HG03520 (cell line): ENCODE measurements around the gene EPHB4.

Experiments used
- ATAC-seq: cut with Tn5 transposase; IDR thresholded peaks from one replicate; pipeline ENCODE4 v1.9.1; 2021; ENCODE audit warnings: mild to moderate bottlenecking, moderate library complexity; ENCODE audit not compliant: unreplicated experiment

Gene EPHB4

DNA sequence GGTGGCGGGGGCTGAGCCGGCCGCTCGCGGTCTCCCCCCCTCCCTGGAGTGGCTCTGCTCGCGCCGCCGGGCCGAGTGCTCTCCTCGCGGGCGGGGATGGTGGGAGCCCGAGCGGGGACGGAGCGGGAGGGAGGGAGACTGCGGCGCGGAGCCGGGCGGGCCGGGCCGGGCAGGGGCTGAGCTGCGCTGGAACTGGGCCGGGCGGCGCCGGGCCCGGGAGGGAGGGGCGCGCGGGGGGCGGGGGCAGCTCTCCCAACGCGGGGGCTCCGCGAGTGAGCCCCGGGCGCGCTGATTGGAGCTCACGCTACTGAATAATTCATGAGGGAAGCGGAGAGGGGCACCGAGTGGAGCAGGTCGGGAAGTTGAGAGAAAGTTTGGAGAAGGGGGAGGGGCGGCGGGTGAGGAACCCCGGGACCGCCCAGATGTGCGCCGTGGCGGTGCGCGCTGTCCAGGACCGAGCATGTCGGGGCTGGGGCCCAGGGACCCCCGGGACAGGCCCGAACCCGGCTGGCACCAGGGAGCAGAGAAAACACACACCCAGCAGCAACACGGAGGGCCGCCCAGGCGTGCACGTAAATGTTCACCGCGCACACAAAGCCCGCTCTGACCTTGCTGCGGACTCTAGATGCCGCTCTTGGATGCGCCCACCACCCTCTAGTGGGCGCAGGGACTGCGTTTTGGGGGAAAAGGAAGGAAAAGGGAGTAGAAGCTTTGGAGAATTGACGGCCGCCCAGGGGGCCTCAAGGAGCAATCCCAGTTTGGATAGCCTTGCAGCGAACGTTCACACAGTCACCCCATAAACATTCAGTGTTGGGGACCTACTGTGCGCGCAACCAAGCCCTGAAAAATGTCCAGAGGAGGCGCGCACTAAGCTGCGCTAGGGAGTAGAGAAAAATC lies at the start of gene EPHB4:
TSS of gene EPHB4 (minus strand) at position 194 of the 897 bp plus-strand sequence. CDS start 493 bp downstream, outside the sequence.
- no peak for ATAC-seq

- ATAC-seq: peak; percentile 27
These were observed 48.0 kb upstream of the EPHB4 start for GRCh38 chr7:100875356-100875751.

GRCh38 chr7:100874577-100875355 lies 47.4 kb upstream of the EPHB4 start, which contains the start of gene SRRT:
TSS of gene SRRT (plus strand) at chr7:100875103. CDS start at chr7:100875591, 488 bp downstream.
- peak; percentile 83 for ATAC-seq

DNA sequence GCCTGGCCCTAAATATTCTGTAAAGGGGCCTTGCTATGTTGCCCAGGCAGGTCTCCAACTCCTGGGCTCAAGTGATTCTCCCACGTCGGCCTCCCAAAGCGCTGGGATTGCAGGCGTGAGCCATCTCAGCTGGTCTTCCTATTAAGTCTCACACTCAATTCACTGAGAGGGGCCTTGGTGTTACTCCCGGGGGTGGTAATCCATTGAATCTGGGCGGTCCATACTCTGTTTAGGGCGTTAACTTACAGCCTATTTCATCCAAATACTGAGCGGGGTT lies 46.9 kb upstream of the EPHB4 start:
- ATAC-seq: no peak

DNA sequence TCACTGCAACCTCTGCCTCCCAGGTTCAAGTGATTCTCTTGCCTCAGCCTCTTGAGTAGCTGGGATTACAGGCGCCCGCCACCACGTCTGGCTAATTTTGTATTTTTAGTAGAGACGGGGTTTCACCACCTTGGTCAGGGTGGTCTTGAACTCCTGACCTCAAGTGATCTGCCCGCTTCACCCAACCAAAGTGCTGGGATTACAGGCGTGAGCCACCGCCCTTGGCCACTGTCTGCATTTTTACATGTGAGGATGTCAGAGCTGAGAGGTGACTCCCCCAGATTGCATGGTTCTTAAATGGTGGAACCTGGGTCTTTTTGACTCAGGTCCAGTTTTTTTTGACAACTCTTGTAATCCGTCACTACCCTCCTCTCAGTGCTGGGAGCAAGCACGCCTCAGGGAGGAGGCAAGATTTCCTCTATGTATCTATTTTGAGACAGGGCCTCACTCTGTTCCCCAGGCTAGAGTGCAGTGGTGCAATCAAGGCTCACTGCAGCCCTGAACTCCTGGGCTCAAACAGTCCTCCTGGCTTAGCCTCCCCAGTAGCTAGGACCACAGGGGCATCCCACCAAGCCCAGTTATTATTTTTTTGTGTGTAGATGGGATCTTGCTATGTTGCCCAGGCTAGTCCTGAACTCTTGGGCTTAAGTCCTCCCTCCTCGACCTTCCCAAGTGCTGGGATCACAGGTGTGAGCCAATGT lies 46.4 kb upstream of the EPHB4 start:
- no peak for ATAC-seq

- no peak for ATAC-seq
These were observed 40.6 kb upstream of the EPHB4 start for GRCh38 chr7:100867776-100868485.

- ATAC-seq: no peak
These were observed 39.9 kb upstream of the EPHB4 start, which contains the start of gene TRIP6 for GRCh38 chr7:100867040-100867775. TSS of gene TRIP6 (plus strand) at chr7:100867387. CDS start at chr7:100867498, 111 bp downstream.

DNA sequence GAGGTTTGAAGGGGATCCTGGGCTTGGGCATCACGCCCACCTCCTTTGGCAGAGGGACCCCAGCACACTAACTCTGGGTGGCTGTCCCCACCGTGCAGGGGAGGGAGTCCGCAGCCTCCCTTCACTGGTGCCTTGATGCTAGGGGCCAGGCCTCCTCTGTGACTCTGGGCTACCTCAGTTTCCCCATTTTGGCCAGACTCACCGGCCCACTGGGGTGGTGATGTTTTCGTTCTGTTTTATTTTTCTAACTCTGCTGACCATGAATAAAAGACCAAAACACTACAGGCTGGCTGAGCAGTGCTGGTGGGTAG lies 39.4 kb upstream of the EPHB4 start:
- ATAC-seq: no peak

DNA sequence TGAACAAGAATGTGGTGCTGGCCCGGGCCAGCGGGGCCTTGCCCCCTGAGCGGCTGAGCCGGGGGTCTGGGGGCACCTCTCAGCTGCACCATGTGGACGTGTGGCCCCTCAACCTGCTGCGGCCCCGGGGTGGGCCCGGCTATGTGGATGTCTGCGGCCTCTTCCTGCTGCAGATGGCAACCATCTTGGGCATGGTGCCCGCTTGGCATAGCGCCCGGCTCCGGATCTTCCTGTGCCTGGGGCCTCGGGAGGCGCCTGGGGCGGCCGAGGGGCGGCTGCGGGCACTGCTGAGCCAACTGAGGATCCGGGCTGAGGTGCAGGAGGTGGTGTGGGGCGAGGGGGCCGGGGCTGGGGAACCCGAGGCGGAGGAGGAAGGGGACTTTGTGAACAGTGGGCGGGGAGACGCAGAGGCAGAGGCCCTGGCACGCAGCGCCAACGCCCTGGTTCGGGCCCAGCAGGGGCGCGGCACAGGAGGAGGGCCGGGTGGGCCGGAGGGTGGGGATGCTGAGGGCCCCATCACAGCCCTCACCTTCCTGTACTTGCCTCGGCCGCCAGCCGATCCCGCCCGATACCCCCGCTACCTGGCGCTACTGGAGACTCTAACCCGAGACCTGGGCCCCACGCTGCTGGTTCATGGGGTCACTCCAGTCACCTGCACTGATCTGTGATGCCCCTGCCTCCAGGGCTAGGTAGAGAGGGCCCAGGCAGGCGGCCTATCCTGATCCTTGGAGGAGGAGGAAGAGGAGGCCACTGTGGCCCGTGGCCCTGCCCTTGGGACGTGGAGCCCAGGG lies 38.8 kb upstream of the EPHB4 start:
- ATAC-seq: no peak

- no peak for ATAC-seq
These were observed 38.1 kb upstream of the EPHB4 start for GRCh38 chr7:100865372-100865911.

DNA sequence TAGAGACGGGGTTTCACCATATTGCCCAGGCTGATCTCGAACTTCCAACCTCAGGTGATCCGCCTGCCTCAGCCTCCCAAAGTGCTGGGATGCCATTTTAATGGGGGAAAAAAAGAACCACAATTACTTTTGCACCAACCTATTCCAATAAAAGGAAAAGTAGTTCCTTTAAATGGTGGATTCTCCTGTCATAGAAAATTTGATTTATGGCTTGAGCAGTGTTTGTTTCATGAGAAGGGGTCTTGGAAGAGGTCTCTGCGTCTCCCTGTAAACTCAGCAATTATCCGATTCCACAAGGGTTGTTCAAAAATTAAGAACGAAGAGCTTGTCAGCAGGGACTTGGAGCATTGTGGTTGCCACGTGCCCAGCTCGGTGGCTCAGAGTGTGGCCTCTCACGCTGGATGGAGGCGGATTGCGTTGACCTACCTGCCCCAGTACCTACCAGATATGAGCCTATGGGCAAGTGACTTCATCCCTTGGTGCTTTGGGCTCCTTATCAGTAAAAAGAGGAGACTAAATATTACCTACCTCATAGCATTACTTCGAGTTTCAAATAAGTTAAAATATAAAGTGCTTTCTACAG lies 37.0 kb upstream of the EPHB4 start:
- no peak for ATAC-seq

GRCh38 chr7:100863406-100863950 lies 36.2 kb upstream of the EPHB4 start:
- no peak for ATAC-seq

DNA sequence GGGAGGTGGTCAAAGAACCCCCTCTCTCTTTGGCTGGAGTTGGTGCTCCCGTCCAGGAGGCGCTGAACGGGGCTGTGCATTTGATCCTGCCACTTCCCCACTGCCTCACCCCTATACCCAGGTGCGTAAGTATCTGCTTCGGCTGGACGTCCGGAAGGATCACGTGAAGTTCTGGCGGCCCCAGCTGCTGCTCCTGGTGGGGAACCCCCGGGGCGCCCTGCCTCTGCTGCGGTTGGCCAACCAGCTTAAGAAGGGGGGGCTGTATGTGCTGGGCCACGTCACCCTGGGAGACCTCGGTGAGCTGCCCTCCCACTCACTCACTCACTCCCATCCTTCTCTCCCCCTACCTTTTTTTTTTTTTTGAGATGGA lies 34.3 kb upstream of the EPHB4 start:
- no peak for ATAC-seq

GRCh38 chr7:100860702-100861615 lies 33.6 kb upstream of the EPHB4 start:
- ATAC-seq: no peak

GRCh38 chr7:100859856-100860255 lies 32.5 kb upstream of the EPHB4 start:
- ATAC-seq: no peak

DNA sequence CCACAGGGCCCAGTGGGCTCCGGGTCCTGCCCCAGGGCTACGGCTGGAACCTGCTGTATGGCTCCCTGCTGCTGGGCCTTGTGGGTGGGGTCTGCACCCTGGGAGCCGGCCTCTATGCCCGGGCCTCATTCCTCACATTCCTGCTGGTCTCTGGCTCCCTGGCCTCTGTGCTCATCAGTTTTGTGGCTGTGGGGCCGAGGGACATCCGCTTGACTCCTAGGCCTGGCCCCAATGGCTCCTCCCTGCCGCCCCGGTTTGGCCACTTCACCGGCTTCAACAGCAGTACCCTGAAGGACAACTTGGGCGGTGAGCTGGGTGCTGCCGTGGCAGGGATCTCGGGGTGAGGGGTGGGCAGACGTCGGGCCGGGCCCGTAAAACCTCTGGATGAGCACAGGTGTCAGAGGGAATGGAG lies 29.6 kb upstream of the EPHB4 start:
- no peak for ATAC-seq

DNA sequence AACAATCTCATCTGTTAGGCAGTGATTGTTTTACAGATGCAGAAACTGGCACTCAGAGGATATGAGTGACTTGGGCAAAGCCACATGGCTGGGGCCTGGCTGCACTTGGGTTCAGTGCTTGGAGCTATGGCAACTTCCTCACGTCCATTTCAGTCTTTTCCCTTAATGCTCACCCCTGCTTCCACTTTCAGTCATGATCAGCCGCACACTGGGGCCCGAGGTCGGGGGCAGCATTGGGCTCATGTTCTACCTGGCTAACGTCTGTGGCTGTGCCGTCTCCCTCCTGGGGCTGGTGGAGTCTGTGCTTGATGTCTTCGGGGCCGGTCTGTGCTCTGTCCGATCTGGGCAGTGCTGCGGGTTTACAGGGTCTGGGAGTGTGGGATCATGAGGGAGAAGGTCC lies 28.2 kb upstream of the EPHB4 start:
- no peak for ATAC-seq
